Kidney (tissue), 14 donors: Measurements from ENCODE around the gene WDR70. TPM values are rescaled to one million over a fixed set of nuclear protein-coding genes. Genes with fewer than 3 reads are reported as not detected.

ENCODE experiments used
- DNase-seq, 5 donors: peaks; one replicate each; pipeline ENCODE4 v3.0.0-alpha.2; 2013 to 2020
- FAIRE-seq: peaks from 2 replicates; lab custom pipeline; 2012; peaks lifted over from hg19 to GRCh38; lab: Jason Lieb, UNC
- H3K27ac ChIP-seq, 2 donors: one replicate each; pipeline ENCODE4 v1.7.0; 2013; ENCODE audit warnings: low read depth in 2 of 2, low read length in 2 of 2, inconsistent platforms in 1 of 2
- H3K27me3 ChIP-seq: one replicate; pipeline ENCODE4 v1.7.1; 2013; ENCODE audit warnings: low read length, inconsistent platforms; ENCODE audit not compliant: control insufficient read depth, insufficient read depth
- H3K36me3 ChIP-seq, 3 donors: one replicate each; pipeline versions ENCODE4 v1.7.0 to v1.7.1; 2013; ENCODE audit warnings: low read length in 3 of 3, control low read depth in 1 of 3, inconsistent platforms in 1 of 3; ENCODE audit not compliant: insufficient read depth in 3 of 3, control insufficient read depth in 2 of 3
- H3K4me1 ChIP-seq, 3 donors: one replicate each; pipeline versions ENCODE4 v1.7.0 to v1.7.1; 2013; ENCODE audit warnings: low read length in 3 of 3, inconsistent platforms in 1 of 3, low read depth in 1 of 3; ENCODE audit not compliant: control insufficient read depth in 2 of 3, insufficient read depth in 2 of 3
- H3K4me3 ChIP-seq, 3 donors: one replicate each; pipeline versions ENCODE4 v1.7.0 to v1.8.1; 2013; ENCODE audit warnings: low read length in 3 of 3, control low read depth in 1 of 3, inconsistent platforms in 1 of 3
- H3K9ac ChIP-seq, 3 donors: one replicate each; pipeline versions ENCODE4 v1.7.0 to v1.7.1; 2013; ENCODE audit warnings: low read length in 3 of 3, control low read depth in 1 of 3, inconsistent platforms in 1 of 3
- H3K9me3 ChIP-seq, 3 donors: one replicate each; pipeline versions ENCODE4 v1.7.0 to v1.7.1; 2013; ENCODE audit warnings: low read length in 3 of 3, control low read depth in 1 of 3, inconsistent platforms in 1 of 3; ENCODE audit not compliant: control insufficient read depth in 2 of 3, insufficient read depth in 1 of 3
- CTCF ChIP-seq: IDR thresholded peaks from 3 replicates; pipeline ENCODE4 v1.5.1; 2012; ENCODE audit warnings: mild to moderate bottlenecking, moderate library complexity, borderline replicate concordance; ENCODE audit not compliant: insufficient read depth; ENCODE audit errors: extremely low read depth
- intact Hi-C: fragments of 100-400 bp; cut with DNase I; formaldehyde crosslinking; loops from one replicate; pipeline ENCODE4 v1.11.1; 2022
- polyA plus RNA-seq: library from polyadenylated mRNA; stranded (reverse); fragments of 350-450 nt; fragmentation: Illumina TruSeq; extraction: RNeasy Lipid Tissue Mini Kit (QIAGEN cat#74804); gene quantifications from one replicate; pipeline ENCODE4 v1.2.3, GENCODE V29; 2014; ENCODE audit warnings: low read depth, low replicate concordance; ENCODE audit not compliant: insufficient read depth
- total RNA-seq: library from RNA; stranded (reverse); fragmentation: NEBNext Ultra II Directional; extraction: Animal tissue kit (Norgen Biotek cat#: 25700); gene quantifications from one replicate; pipeline ENCODE4 v1.2.1, GENCODE V29; 2021
- donor health status: control.
- donor health status: control.
- donor health status: control.
- donor health status: control.
- donor health status: control.
- donor health status: DM: yes; HTN: yes; CAD: no.
- donor health status: Normal renal cell carcinoma (clear cell type).

Gene WDR70
- total and polyA plus RNA-seq, 2 donors from 2014 or later, result 27.2 to 32.3 TPM

- Histone ChIP-seq H3K4me1 (peaks cover 0 to 9% (median 0%) of the 10 kb centered on the region in 3 donors), H3K9me3 (no peaks in the 10 kb centered on the region), H3K9ac (no peak overlapping the region), H3K27ac (no peak overlapping the region), H3K4me3 (no peak overlapping the region), H3K36me3 (no peaks in the 10 kb centered on the region), H3K27me3 (no peaks in the 10 kb centered on the region)
- intact Hi-C loops, result no loop called here
- DNase-seq, result no peak
- no peak for TF ChIP-seq CTCF
- FAIRE-seq, result no peak
These were observed 361.4 kb downstream of the WDR70 start for GRCh38 chr5:37740331-37741066.

DNA sequence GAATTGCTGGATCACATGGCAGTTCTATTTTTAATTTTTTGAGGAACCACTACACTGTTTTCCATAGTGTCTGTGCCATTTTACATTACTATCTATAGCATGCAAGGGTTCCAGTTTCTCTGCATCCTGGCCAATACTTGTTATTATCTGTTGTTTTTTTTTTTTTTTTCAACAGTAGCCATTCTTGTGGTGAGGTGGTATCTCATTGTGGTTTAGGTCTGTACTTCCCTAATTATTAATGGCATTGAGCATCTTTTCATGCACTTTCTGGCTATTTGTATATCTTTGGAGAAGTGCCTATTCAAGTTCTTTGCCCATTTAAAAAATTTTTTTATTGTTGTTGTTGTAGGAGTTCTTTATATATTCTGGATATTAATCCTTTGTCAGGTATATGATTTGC lies 363.0 kb downstream of the WDR70 start:
- intact Hi-C loops, result no loop called here
- no peak for FAIRE-seq
- no peak for TF ChIP-seq CTCF

GRCh38 chr5:37751227-37751626 lies 372.1 kb downstream of the WDR70 start:
- Histone ChIP-seq H3K4me1 (no peaks in the 10 kb centered on the region), H3K4me3 (no peak overlapping the region), H3K9ac (no peak overlapping the region), H3K9me3 (no peaks in the 10 kb centered on the region), H3K27me3 (no peaks in the 10 kb centered on the region), H3K27ac (no peak overlapping the region), H3K36me3 (no peaks in the 10 kb centered on the region)
- DNase-seq (no peak), FAIRE-seq (no peak)
- intact Hi-C loops, result no loop called here
- TF ChIP-seq CTCF, result no peak

More for the DNA sequence above, 363.0 kb downstream of the WDR70 start:
- Histone ChIP-seq H3K27ac (no peak overlapping the region), H3K9me3 (no peaks in the 10 kb centered on the region), H3K27me3 (no peaks in the 10 kb centered on the region), H3K36me3 (no peaks in the 10 kb centered on the region), H3K4me1 (peaks cover 0 to 9% (median 0%) of the 10 kb centered on the region in 3 donors), H3K9ac (no peak overlapping the region), H3K4me3 (no peak overlapping the region)
- DNase-seq, result no peak
